ENCODE measurements around the gene DHRS13. TPM values are rescaled to one million over a fixed set of nuclear protein-coding genes. Genes with fewer than 3 reads are reported as not detected.
"Not testable (repeated sequence)": the region's sequence is repeated elsewhere in the genome, so short reads cannot be mapped to it uniquely, and the experiment has no call there.

Gene DHRS13
- total and polyA plus RNA-seq, 2 donors (not counting 3 experiments of a cell fraction or from before 2014, with no cell fraction given), result 7.2 to 9.3 TPM

DNA sequence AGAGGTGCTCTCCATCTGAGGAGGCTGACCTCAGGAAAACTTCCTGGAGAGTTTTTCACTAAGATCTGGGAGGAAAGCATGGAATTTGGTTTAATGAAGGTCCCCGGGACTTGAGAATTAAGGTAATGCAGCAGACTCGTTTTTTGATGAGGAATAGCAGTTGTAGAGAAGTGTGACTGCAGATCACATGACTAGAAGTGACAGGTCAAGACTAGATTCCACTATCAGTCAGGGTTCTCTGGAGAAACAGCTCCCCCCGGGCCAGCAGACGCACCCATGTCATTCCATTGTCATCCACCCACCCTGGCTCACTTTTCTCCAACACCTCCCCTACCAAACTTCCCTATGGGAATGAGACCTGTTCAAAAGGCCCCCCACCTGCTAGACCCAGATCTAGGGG lies 1.9 kb upstream of the DHRS13 start:
- dilution Hi-C loops (cut with MboI; ENCODE audit: extremely low pct_ligation_motif_present, low sequenced_read_pairs), result no loop called here
- H3K9me1 ChIP-seq (replicated peaks; ENCODE audit: control insufficient read depth, extremely low read depth, insufficient read depth, low read length), result no peaks in the 10 kb centered on the region
- H3K36me3 ChIP-seq (ENCODE audit: control insufficient read depth in 2 of 2, extremely low read depth in 1 of 2, insufficient read depth in 2 of 2, low read length in 2 of 2), result peaks cover 9 to 25% of the 10 kb centered on the region in 2 experiments
- H3K27ac ChIP-seq (ENCODE audit: insufficient read depth, low read depth, low read length), result no peak overlapping the region
- BruUV-seq (replicated peaks), result no TSS peak
- peak; percentile 44 for FAIRE-seq
- TF ChIP-seq MAX (IDR thresholded peaks at IDR 0.05; ENCODE audit: insufficient read depth, insufficient read length) (no peak), POLR2A (IDR thresholded peaks at IDR 0.05; ENCODE audit: low read depth, low read length) (no peak), POLR2AphosphoS5 (IDR thresholded peaks at IDR 0.05; ENCODE audit: insufficient read depth, low read depth, low read length) (no peak), JUN (IDR thresholded peaks at IDR 0.05; ENCODE audit: borderline replicate concordance, insufficient read depth, insufficient read length, low read depth) (no peak), EZH2 (IDR thresholded peaks at IDR 0.05; ENCODE audit: borderline replicate concordance, low read depth, low read length, severe bottlenecking) (no peak), MYC (IDR thresholded peaks at IDR 0.05; ENCODE audit: low read depth, low read length) (no peak), GATA2 (IDR thresholded peaks at IDR 0.05; ENCODE audit: insufficient read depth, insufficient read length, low read depth, low read length) (no peak), FOS (IDR thresholded peaks at IDR 0.05; ENCODE audit: borderline replicate concordance, insufficient read depth, low read length) (no peak)
- TF ChIP-seq, protein P1, sequence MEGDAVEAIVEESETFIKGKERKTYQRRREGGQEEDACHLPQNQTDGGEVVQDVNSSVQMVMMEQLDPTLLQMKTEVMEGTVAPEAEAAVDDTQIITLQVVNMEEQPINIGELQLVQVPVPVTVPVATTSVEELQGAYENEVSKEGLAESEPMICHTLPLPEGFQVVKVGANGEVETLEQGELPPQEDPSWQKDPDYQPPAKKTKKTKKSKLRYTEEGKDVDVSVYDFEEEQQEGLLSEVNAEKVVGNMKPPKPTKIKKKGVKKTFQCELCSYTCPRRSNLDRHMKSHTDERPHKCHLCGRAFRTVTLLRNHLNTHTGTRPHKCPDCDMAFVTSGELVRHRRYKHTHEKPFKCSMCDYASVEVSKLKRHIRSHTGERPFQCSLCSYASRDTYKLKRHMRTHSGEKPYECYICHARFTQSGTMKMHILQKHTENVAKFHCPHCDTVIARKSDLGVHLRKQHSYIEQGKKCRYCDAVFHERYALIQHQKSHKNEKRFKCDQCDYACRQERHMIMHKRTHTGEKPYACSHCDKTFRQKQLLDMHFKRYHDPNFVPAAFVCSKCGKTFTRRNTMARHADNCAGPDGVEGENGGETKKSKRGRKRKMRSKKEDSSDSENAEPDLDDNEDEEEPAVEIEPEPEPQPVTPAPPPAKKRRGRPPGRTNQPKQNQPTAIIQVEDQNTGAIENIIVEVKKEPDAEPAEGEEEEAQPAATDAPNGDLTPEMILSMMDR (IDR thresholded peaks at IDR 0.05; ENCODE audit: extremely low read depth in 1 of 2, insufficient read depth in 1 of 2, low read depth in 1 of 2, low read length in 2 of 2), result no peak
- H3K4me1 ChIP-seq (ENCODE audit: control insufficient read depth, extremely low read depth, insufficient read depth, low read length), result peaks cover 18% of the 10 kb centered on the region
- DNase-seq (ENCODE audit: low read depth, low spot score), result no peak
- no peaks in the 10 kb centered on the region for H3K79me2 ChIP-seq (ENCODE audit: control insufficient read depth, insufficient read depth, low read length)
- no peak overlapping the region for H3K4me3 ChIP-seq (replicated peaks in 1 of 3; ENCODE audit: insufficient read depth in 1 of 3, low read depth in 1 of 3, low read length in 3 of 3)
- no peak overlapping the region for H3K9ac ChIP-seq (replicated peaks; ENCODE audit: extremely low read depth, insufficient read depth, low read length)
- H4K20me1 ChIP-seq (replicated peaks; ENCODE audit: control insufficient read depth, extremely low read depth, insufficient read depth, low read length), result no peaks in the 10 kb centered on the region
- ChIA-PET CTCF (interaction anchor here (0.6 to 1.5 kb wide), 3 partner anchors 56 to 178 kb away, joined by 3 to 5 read pairs (median 5); no protein-coding TSS in a partner anchor), POLR2A (no interaction called here)
- H3K4me2 ChIP-seq (ENCODE audit: insufficient read depth, low read length), result no peak overlapping the region
- H3K27me3 ChIP-seq (ENCODE audit: control insufficient read depth in 2 of 2, insufficient read depth in 2 of 2, low read length in 2 of 2), result no peaks in the 10 kb centered on the region
- H3K9me3 ChIP-seq (replicated peaks; ENCODE audit: control insufficient read depth, insufficient read depth, low read length), result no peaks in the 10 kb centered on the region
- intact Hi-C loops (cut with micrococcal nuclease), result no loop called here
- no peak overlapping the region for H2AFZ ChIP-seq (ENCODE audit: low read depth, low read length)

DNA sequence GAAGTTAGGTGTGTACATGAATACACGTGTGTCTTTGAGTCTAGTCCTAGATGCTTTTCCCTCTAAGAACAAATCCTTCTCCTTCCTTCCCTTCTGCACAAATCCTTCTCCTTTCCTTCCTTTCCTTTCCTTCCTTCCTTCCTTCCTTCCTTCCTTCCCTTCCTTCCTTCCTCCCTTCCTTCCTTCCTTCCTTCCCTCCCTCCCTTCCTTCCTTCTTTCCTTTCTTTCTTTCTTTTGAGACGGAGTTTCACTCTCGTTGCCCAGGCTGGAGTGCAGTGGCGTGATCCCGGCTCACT lies 615 bp upstream of the DHRS13 start:
- POLR2A ChIA-PET; H3K27me3 ChIP-seq (ENCODE audit: control insufficient read depth in 2 of 2, insufficient read depth in 2 of 2, low read length in 2 of 2); BruUV-seq (replicated peaks); H3K9ac ChIP-seq (replicated peaks; ENCODE audit: extremely low read depth, insufficient read depth, low read length); H2AFZ ChIP-seq (ENCODE audit: low read depth, low read length); dilution Hi-C loops (cut with MboI; ENCODE audit: extremely low pct_ligation_motif_present, low sequenced_read_pairs); H3K9me3 ChIP-seq (replicated peaks; ENCODE audit: control insufficient read depth, insufficient read depth, low read length); FAIRE-seq; H3K27ac ChIP-seq (ENCODE audit: insufficient read depth, low read depth, low read length); H4K20me1 ChIP-seq (replicated peaks; ENCODE audit: control insufficient read depth, extremely low read depth, insufficient read depth, low read length); H3K4me2 ChIP-seq (ENCODE audit: insufficient read depth, low read length); DNase-seq (ENCODE audit: low read depth, low spot score); H3K9me1 ChIP-seq (replicated peaks; ENCODE audit: control insufficient read depth, extremely low read depth, insufficient read depth, low read length); H3K4me3 ChIP-seq (replicated peaks in 1 of 3; ENCODE audit: insufficient read depth in 1 of 3, low read depth in 1 of 3, low read length in 3 of 3); H3K79me2 ChIP-seq (ENCODE audit: control insufficient read depth, insufficient read depth, low read length): not testable (repeated sequence)
- intact Hi-C loops (cut with micrococcal nuclease), result loop anchor here (1.0 to 2.0 kb wide), 3 partner anchors 55 to 177 kb away; partner anchors contain the start of gene TLCD1
- Histone ChIP-seq H3K4me1 (ENCODE audit: control insufficient read depth, extremely low read depth, insufficient read depth, low read length) (peaks cover 11% of the 10 kb centered on the region), H3K36me3 (ENCODE audit: control insufficient read depth in 2 of 2, extremely low read depth in 1 of 2, insufficient read depth in 2 of 2, low read length in 2 of 2) (peaks cover 9 to 22% of the 10 kb centered on the region in 2 experiments)
- CTCF ChIA-PET, result interaction anchor here (1.0 to 1.7 kb wide), 6 partner anchors 9 to 177 kb away, joined by 3 to 11 read pairs (median 3); no protein-coding TSS in a partner anchor

All from endothelial cell of umbilical vein (primary cell).